Common myeloid progenitor, CD34-positive (primary cell): ENCODE results near the gene HLA-DPB1.
A peak's percentile ranks its signal among the peaks of the same experiment; 100 is the strongest.

Source experiments
- CTCF ChIA-PET: fragments of 350-600 bp; sonication (Branson Sonifier 250); formaldehyde crosslinking; loops from one replicate; lab custom pipeline; 2021; ENCODE audit warnings: antibody characterized with exemption; lab: Charles Lee
- POLR2A ChIA-PET: fragments of 350-600 bp; sonication (Branson Sonifier 250); formaldehyde crosslinking; loops from one replicate; lab custom pipeline; 2021; ENCODE audit warnings: antibody characterized with exemption; lab: Charles Lee
- DNase-seq, 3 donors: peaks; one replicate each; pipeline versions ENCODE4 v3.0.0 to v3.0.0-alpha.2; 2013
- H3K27ac ChIP-seq, 2 experiments: 1 replicate in 1 of 2; 2 replicates in 1 of 2; pipeline ENCODE4 v1.7.0; 2013; ENCODE audit warnings: inconsistent platforms in 2 of 2, low read length in 2 of 2, mild to moderate bottlenecking in 2 of 2, low read depth in 1 of 2, moderate library complexity in 1 of 2; ENCODE audit not compliant: severe bottlenecking in 2 of 2, insufficient read depth in 1 of 2, poor library complexity in 1 of 2
- H3K27me3 ChIP-seq, 5 experiments: replicated peaks in 2 of 5; 1 replicate in 3 of 5; 2 replicates in 2 of 5; pipeline versions ENCODE4 v1.6.1 to v1.7.0; 2013; ENCODE audit warnings: low read length in 4 of 5, mild to moderate bottlenecking in 2 of 5, moderate library complexity in 2 of 5, inconsistent platforms in 1 of 5; ENCODE audit not compliant: insufficient read depth in 5 of 5, control insufficient read depth in 4 of 5
- H3K36me3 ChIP-seq, 4 experiments: 1 replicate in 2 of 4; 2 replicates in 2 of 4; pipeline versions ENCODE4 v1.6.1 to v1.7.0; 2013; ENCODE audit warnings: low read length in 3 of 4, control low read depth in 1 of 4, mild to moderate bottlenecking in 1 of 4; ENCODE audit not compliant: control insufficient read depth in 4 of 4, insufficient read depth in 4 of 4
- H3K4me1 ChIP-seq, 4 experiments: 1 replicate in 3 of 4; 2 replicates in 1 of 4; pipeline versions ENCODE4 v1.6.1 to v1.7.1; 2013; ENCODE audit warnings: low read length in 3 of 4, mild to moderate bottlenecking in 3 of 4, control low read depth in 1 of 4, inconsistent platforms in 1 of 4, moderate library complexity in 1 of 4; ENCODE audit not compliant: control insufficient read depth in 4 of 4, insufficient read depth in 4 of 4; ENCODE audit errors: control extremely low read depth in 1 of 4
- H3K4me3 ChIP-seq, 7 experiments: 1 replicate in 4 of 7; 2 replicates in 3 of 7; pipeline versions ENCODE4 v1.5.1 to v1.7.0; 2013; ENCODE audit warnings: mild to moderate bottlenecking in 7 of 7, low read length in 6 of 7, moderate library complexity in 6 of 7, inconsistent platforms in 2 of 7, low read depth in 2 of 7, control low read depth in 1 of 7; ENCODE audit not compliant: insufficient read depth in 4 of 7, control insufficient read depth in 1 of 7; ENCODE audit errors: extremely low read depth in 1 of 7
- H3K9me3 ChIP-seq, 5 experiments: 1 replicate in 4 of 5; 2 replicates in 1 of 5; pipeline versions ENCODE4 v1.6.1 to v1.7.1; 2013; ENCODE audit warnings: low read length in 4 of 5, mild to moderate bottlenecking in 2 of 5, inconsistent platforms in 1 of 5, low read depth in 1 of 5, moderate library complexity in 1 of 5; ENCODE audit not compliant: control insufficient read depth in 4 of 5, insufficient read depth in 2 of 5; ENCODE audit errors: control extremely low read depth in 1 of 5
- WGBS: methylation state at CpG from one replicate; pipeline ENCODE4 v1.1.5; 2013; ENCODE audit not compliant: insufficient coverage; 5-methylcytosine and 5-hydroxymethylcytosine counted together

HLA-DPB1 gene

DNA sequence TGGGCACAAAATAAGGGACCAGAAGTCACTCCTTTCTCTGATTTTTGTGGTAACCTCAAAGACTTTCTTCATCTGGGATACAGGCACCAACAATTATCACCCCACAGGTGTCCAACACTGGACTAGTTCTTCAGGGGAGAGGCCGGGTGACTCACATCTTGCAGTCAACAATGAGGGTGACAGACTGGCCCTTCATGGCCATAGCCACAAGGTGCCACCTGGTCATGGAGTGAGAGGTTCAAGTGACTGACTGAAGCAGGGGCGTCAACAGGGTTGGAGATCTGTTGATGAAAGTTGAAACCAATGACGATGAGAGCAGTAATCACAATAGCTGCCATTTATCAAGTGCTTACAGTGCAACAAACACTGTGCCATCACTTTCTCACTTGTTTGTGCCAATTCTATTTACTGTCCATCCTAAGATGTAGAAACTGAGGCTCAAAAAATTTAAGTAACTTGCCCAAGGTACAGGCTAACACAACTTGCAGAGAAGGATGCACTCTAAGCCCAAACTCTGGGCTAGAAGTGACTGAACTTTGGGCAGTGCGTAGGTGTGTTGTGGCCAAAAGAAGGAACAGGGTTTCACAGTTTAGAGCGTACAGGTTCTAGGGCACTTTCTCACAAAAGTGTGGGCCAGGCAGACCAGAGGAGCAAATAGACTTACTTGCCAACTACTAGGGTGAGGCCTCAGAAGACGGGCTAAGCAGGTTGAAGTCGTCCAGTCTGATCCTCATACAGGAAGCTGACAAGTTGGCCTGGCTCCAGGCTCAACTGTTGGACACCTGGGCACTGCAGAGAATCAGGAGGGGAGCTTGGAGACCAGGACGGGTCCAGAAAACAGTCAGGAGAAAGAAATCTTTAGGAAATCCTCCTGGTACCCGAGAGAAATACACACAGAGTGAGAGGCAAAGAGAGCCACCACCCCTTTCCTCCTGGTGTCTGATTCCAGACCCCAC lies 30.4 kb downstream of the HLA-DPB1 start:
- Histone ChIP-seq H3K27me3 (peaks cover 0 to 2% (median 0%) of the 10 kb centered on the region in 5 experiments), H3K4me3 (no peak overlapping the region), H3K9me3 (peaks cover 0 to 4% (median 0%) of the 10 kb centered on the region in 5 experiments), H3K27ac (no peak overlapping the region), H3K4me1 (no peaks in the 10 kb centered on the region), H3K36me3 (no peaks in the 10 kb centered on the region)
- no peak for DNase-seq
- CTCF ChIA-PET, result interaction anchor here (1.2 to 1.5 kb wide), 2 partner anchors 23 to 56 kb away, joined by 4 read pairs; no protein-coding TSS in a partner anchor
- POLR2A ChIA-PET, result no interaction called here
- 79% methylated on average over 8 of the region's 9 CpGs for WGBS

DNA sequence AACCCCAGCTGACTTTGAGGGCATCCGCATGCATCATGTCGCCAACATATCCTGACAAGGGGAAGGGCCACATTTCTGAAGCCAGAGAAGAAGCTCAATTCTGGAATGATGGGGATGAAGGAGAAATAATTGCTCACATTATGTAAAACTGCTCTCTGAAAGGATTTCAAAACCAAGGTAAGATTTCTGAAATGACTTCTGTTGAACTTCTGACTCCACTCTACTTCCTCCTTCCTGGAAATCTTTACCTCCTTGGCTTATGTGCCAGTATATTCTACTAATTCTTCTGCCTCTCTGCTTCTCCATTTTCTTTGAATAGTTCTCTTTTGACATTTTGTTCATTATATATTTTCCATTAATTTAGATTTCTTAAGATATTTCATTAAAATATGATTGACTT lies 31.9 kb downstream of the HLA-DPB1 start:
- Histone ChIP-seq H3K4me3 (no peak overlapping the region), H3K27ac (no peak overlapping the region), H3K36me3 (no peaks in the 10 kb centered on the region), H3K4me1 (peaks cover 0 to 4% (median under 1%) of the 10 kb centered on the region in 4 experiments), H3K9me3 (no peaks in the 10 kb centered on the region), H3K27me3 (peaks cover 0 to 2% (median 0%) of the 10 kb centered on the region in 5 experiments)
- CTCF ChIA-PET, result interaction anchor here (1.5 kb wide), 1 partner anchor 58 kb away, joined by 4 read pairs; no protein-coding TSS in a partner anchor
- POLR2A ChIA-PET, result no interaction called here
- WGBS, result 80% methylated on average over 2 of the region's 2 CpGs
- DNase-seq, result no peak

DNA sequence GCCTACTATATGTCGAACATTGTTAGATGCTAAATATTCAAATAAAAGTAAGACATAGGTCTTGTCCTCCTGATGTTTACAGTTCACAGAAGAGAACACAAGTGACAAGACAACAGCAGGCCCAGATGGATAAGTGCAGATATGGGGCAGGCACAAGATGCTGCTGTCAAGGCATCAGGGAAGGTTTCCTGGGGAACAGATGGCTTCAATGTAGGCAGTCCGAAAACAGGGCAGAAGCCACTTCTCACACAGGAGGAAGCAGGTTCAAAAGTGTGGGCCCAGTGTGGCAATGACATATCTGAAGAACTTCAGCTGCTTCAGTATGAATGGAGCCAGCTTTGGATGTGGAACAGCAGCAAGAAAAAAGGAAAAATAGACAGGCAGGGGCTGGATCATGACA lies 32.5 kb downstream of the HLA-DPB1 start:
- Histone ChIP-seq H3K36me3 (no peaks in the 10 kb centered on the region), H3K4me1 (peaks cover 0 to 5% (median 1%) of the 10 kb centered on the region in 4 experiments), H3K27ac (no peak overlapping the region), H3K4me3 (no peak overlapping the region), H3K27me3 (peaks cover 0 to 2% (median 0%) of the 10 kb centered on the region in 5 experiments), H3K9me3 (no peaks in the 10 kb centered on the region)
- POLR2A ChIA-PET, result no interaction called here
- CTCF ChIA-PET, result interaction anchor here (1.1 to 2.0 kb wide), 4 partner anchors 11 to 95 kb away, joined by 3 to 5 read pairs (median 4); no protein-coding TSS in a partner anchor
- 70% methylated on average over 1 of the region's 2 CpGs for WGBS
- DNase-seq, result no peak

DNA sequence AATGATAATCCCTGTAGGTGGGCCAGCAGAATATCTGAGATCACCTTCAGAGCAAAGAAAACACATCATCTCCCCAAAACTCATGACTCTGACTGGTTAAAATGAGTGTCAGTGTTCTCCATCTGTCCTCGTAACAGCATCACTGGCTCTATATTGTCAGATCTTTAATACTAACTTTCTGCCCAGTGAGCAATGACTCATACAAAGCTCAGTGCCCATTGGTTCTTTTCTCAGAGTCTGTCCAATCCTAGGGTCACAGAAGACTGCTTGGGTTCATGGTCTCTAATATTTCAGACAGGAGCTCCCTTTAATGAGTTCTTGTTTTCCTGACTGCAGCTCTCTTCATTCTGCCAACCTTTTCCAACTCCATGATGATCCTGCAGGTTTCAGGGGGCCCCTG lies 36.4 kb downstream of the HLA-DPB1 start:
- Histone ChIP-seq H3K27me3 (peaks cover 3 to 12% (median 8%) of the 10 kb centered on the region in 5 experiments), H3K4me1 (peaks cover 5 to 26% (median 11%) of the 10 kb centered on the region in 4 experiments), H3K9me3 (no peaks in the 10 kb centered on the region), H3K4me3 (no peak overlapping the region), H3K36me3 (no peaks in the 10 kb centered on the region), H3K27ac (no peak overlapping the region)
- WGBS, result no CpG with 5 or more reads among the region's 1 CpG
- DNase-seq, result peak; percentile 68 to 86 (median 82)
- ChIA-PET POLR2A (no interaction called here), CTCF (interaction anchor here (0.7 to 1.3 kb wide), 6 partner anchors 9 to 52 kb away, joined by 3 to 5 read pairs (median 4); no protein-coding TSS in a partner anchor)

DNA sequence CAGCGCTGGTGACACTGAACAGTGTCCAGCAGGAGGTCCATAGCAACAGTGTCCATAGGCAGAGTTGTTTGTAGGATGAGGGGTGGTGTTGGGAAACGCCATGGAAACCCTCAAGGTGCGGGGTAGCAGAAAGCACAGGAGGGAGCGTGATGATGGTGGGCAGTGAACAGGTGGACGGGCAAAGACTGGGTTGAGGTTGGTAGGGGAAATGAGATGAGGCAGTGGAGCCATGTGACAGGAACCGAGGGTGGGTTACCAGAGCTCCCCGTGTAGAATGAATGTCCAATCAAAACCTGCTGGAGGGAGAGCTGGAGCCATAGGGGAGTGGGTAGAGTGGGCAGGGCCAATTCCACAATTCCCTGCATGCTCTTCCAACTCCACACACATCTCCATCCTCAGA lies 38.0 kb downstream of the HLA-DPB1 start:
- Histone ChIP-seq H3K9me3 (no peaks in the 10 kb centered on the region), H3K27me3 (peaks cover 3 to 21% (median 16%) of the 10 kb centered on the region in 5 experiments), H3K4me1 (peaks cover 15 to 39% (median 19%) of the 10 kb centered on the region in 4 experiments), H3K36me3 (no peaks in the 10 kb centered on the region), H3K4me3 (no peak overlapping the region), H3K27ac (no peak overlapping the region)
- no peak for DNase-seq
- 91% methylated on average over 4 of the region's 7 CpGs for WGBS
- ChIA-PET CTCF (interaction anchor here (0.6 to 3.4 kb wide), 12 partner anchors 12 to 220 kb away, joined by 3 to 25 read pairs (median 3); no protein-coding TSS in a partner anchor), POLR2A (no interaction called here)

DNA sequence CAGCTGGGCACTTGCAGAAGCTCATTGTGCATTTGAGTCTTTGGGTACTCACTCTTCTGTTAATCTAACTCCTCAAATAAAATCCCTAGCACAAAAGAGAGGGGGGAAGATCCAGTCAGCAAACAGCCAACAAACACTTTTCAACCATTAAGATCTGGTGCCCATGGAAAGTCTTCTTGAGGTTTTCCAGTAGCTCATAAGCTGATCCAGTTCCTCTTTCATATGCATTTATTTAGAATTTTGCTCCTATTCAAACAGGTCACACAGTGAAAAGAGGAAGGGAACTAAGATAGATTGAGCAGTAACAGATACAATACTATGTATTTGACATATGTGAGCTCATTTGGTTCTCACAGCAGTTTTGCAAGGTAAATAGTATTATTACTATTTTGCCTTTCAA lies 38.6 kb downstream of the HLA-DPB1 start:
- Histone ChIP-seq H3K4me3 (no peak overlapping the region), H3K4me1 (peaks cover 15 to 39% (median 19%) of the 10 kb centered on the region in 4 experiments), H3K36me3 (no peaks in the 10 kb centered on the region), H3K27ac (no peak overlapping the region), H3K27me3 (peaks cover 3 to 21% (median 16%) of the 10 kb centered on the region in 5 experiments), H3K9me3 (no peaks in the 10 kb centered on the region)
- CTCF ChIA-PET, result interaction anchor here (0.6 to 3.4 kb wide), 14 partner anchors 11 to 286 kb away, joined by 3 to 25 read pairs (median 3); no protein-coding TSS in a partner anchor
- DNase-seq, result peak in 2 of 3 donors; percentile 28 to 68
- POLR2A ChIA-PET, result no interaction called here
